H9 (cell line): ENCODE measurements around the gene PTPRK. TPM values are rescaled to one million over a fixed set of nuclear protein-coding genes. Genes with fewer than 3 reads are reported as not detected.

Source experiments
- DNase-seq: peaks from one replicate; pipeline ENCODE4 v3.0.0-alpha.2; 2017
- H2AFZ ChIP-seq: one replicate; pipeline ENCODE4 v1.6.1; 2013; ENCODE audit warnings: mild to moderate bottlenecking, low read length, control low read depth, moderate library complexity
- H2AK5ac ChIP-seq: 2 replicates; pipeline ENCODE4 v1.6.1; 2013; ENCODE audit warnings: low read length, control low read depth, mixed read lengths; ENCODE audit not compliant: insufficient read length
- H2BK120ac ChIP-seq: one replicate; pipeline ENCODE4 v1.6.1; 2013; ENCODE audit warnings: low read depth, mild to moderate bottlenecking, low read length, control low read depth, inconsistent platforms; ENCODE audit not compliant: poor library complexity, severe bottlenecking
- H2BK12ac ChIP-seq: 2 replicates; pipeline ENCODE4 v1.6.1; 2013; ENCODE audit warnings: low read length, control low read depth, mixed read lengths, low read depth; ENCODE audit not compliant: insufficient read length
- H2BK15ac ChIP-seq: 2 replicates; pipeline ENCODE4 v1.6.1; 2013; ENCODE audit warnings: low read depth, low read length, control low read depth
- H2BK20ac ChIP-seq: one replicate; pipeline ENCODE4 v1.6.1; 2013; ENCODE audit warnings: low read depth, mild to moderate bottlenecking, low read length, control low read depth, inconsistent platforms; ENCODE audit not compliant: poor library complexity, severe bottlenecking
- H2BK5ac ChIP-seq: 2 replicates; pipeline ENCODE4 v1.6.1; 2013; ENCODE audit warnings: low read length, control low read depth, mixed read lengths; ENCODE audit not compliant: insufficient read length
- H3K14ac ChIP-seq: 2 replicates; pipeline ENCODE4 v1.6.1; 2013; ENCODE audit warnings: low read length, control low read depth; ENCODE audit not compliant: insufficient read depth
- H3K18ac ChIP-seq: 2 replicates; pipeline ENCODE4 v1.6.1; 2013; ENCODE audit warnings: low read depth, mild to moderate bottlenecking, mixed read lengths, low read length, control low read depth; ENCODE audit not compliant: insufficient read length
- H3K23ac ChIP-seq: 2 replicates; pipeline ENCODE4 v1.6.1; 2013; ENCODE audit warnings: low read length, control low read depth, mixed read lengths, low read depth; ENCODE audit not compliant: insufficient read length
- H3K23me2 ChIP-seq: 2 replicates; pipeline ENCODE4 v1.6.1; 2013; ENCODE audit warnings: low read depth, mild to moderate bottlenecking, mixed read lengths, low read length, control low read depth; ENCODE audit not compliant: insufficient read length, poor library complexity, severe bottlenecking
- H3K27ac ChIP-seq: 2 replicates; pipeline ENCODE4 v1.5.1; 2013; ENCODE audit warnings: low read length, control low read depth, mixed read lengths, low read depth; ENCODE audit not compliant: insufficient read length
- H3K27me3 ChIP-seq: 2 replicates; pipeline ENCODE4 v1.6.1; 2013; ENCODE audit warnings: low read length, control low read depth, inconsistent platforms; ENCODE audit not compliant: insufficient read depth
- H3K4ac ChIP-seq: 2 replicates; pipeline ENCODE4 v1.6.1; 2013; ENCODE audit warnings: low read depth, mild to moderate bottlenecking, control low read depth, inconsistent platforms, low read length, moderate library complexity
- H3K4me1 ChIP-seq: 2 replicates; pipeline ENCODE4 v1.6.1; 2013; ENCODE audit warnings: low read length, control low read depth, inconsistent platforms; ENCODE audit not compliant: insufficient read depth
- H3K4me2 ChIP-seq: 2 replicates; pipeline ENCODE4 v1.6.1; 2013; ENCODE audit warnings: low read length, control low read depth, mixed read lengths; ENCODE audit not compliant: insufficient read length, insufficient read depth
- H3K56ac ChIP-seq: 2 replicates; pipeline ENCODE4 v1.6.1; 2013; ENCODE audit warnings: low read depth, mild to moderate bottlenecking, mixed read lengths, low read length, control low read depth; ENCODE audit not compliant: insufficient read length
- H3K79me1 ChIP-seq: 2 replicates; pipeline ENCODE4 v1.6.1; 2013; ENCODE audit warnings: low read depth, mild to moderate bottlenecking, moderate library complexity, low read length, control low read depth, inconsistent platforms; ENCODE audit not compliant: insufficient read depth, poor library complexity, severe bottlenecking
- H3K79me2 ChIP-seq: 2 replicates; pipeline ENCODE4 v1.6.1; 2013; ENCODE audit warnings: low read length, control low read depth, inconsistent platforms; ENCODE audit not compliant: insufficient read depth
- H3K9ac ChIP-seq: 2 replicates; pipeline ENCODE4 v1.6.1; 2013; ENCODE audit warnings: low read length, control low read depth, mixed read lengths; ENCODE audit not compliant: insufficient read length; ENCODE audit errors: extremely low read depth
- H3K9me3 ChIP-seq: one replicate; pipeline ENCODE4 v1.6.1; 2013; ENCODE audit warnings: low read depth, low read length, inconsistent platforms; ENCODE audit not compliant: control insufficient read depth
- H3T11ph ChIP-seq: one replicate; pipeline ENCODE4 v1.6.1; 2013; ENCODE audit warnings: mild to moderate bottlenecking, low read length, control low read depth, inconsistent platforms
- H4K20me1 ChIP-seq: one replicate; pipeline ENCODE4 v1.6.1; 2013; ENCODE audit not compliant: control insufficient read depth, insufficient read length, insufficient read depth
- H4K5ac ChIP-seq: 2 replicates; pipeline ENCODE4 v1.6.1; 2013; ENCODE audit warnings: low read depth, mild to moderate bottlenecking, mixed read lengths, low read length, control low read depth; ENCODE audit not compliant: insufficient read length
- H4K8ac ChIP-seq: replicated peaks from 2 replicates; pipeline ENCODE4 v1.6.1; 2013; ENCODE audit warnings: low read length, control low read depth, mixed read lengths, low read depth; ENCODE audit not compliant: insufficient read length
- H4K91ac ChIP-seq: 2 replicates; pipeline ENCODE4 v1.6.1; 2013; ENCODE audit warnings: low read depth, mild to moderate bottlenecking, moderate library complexity, mixed read lengths, low read length, control low read depth; ENCODE audit not compliant: insufficient read length
- H3K27ac Mint-ChIP-seq, 3 experiments: 2 replicates in 2 of 3; 3 replicates in 1 of 3; pipeline ENCODE4 v1.8.0; 2020 to 2021; ENCODE audit warnings: mixed read lengths in 3 of 3, mild to moderate bottlenecking in 1 of 3, moderate library complexity in 1 of 3
- H3K27me3 Mint-ChIP-seq: 2 replicates; pipeline ENCODE4 v1.8.0; 2021; ENCODE audit warnings: low read depth, mild to moderate bottlenecking, moderate library complexity, mixed read lengths
- H3K36me3 Mint-ChIP-seq, 3 experiments: 2 replicates in 2 of 3; 3 replicates in 1 of 3; pipeline ENCODE4 v1.8.0; 2020 to 2021; ENCODE audit warnings: low read depth in 3 of 3, mixed read lengths in 3 of 3; ENCODE audit not compliant: insufficient read depth in 1 of 3
- H3K4me1 Mint-ChIP-seq, 2 experiments: 2 replicates each; pipeline ENCODE4 v1.8.0; 2020; ENCODE audit warnings: mixed read lengths in 2 of 2
- H3K4me3 Mint-ChIP-seq, 2 experiments: 2 replicates in 1 of 2; 3 replicates in 1 of 2; pipeline ENCODE4 v1.8.0; 2020 to 2021; ENCODE audit warnings: mild to moderate bottlenecking in 2 of 2, mixed read lengths in 2 of 2, moderate library complexity in 1 of 2
- H3K9me3 Mint-ChIP-seq, 2 experiments: 2 replicates in 1 of 2; 3 replicates in 1 of 2; pipeline ENCODE4 v1.8.0; 2020; ENCODE audit warnings: mild to moderate bottlenecking in 2 of 2, mixed read lengths in 2 of 2, moderate library complexity in 1 of 2
- total RNA-seq: library from RNA; stranded (reverse); gene quantifications from 2 replicates; pipeline ENCODE4 v1.2.1, GENCODE V29; 2021
- TF ChIP-seq, protein P1 (sequence below): fragments of 200-600 bp; sonication (generic); conservative IDR thresholded peaks from 3 replicates; pipeline ENCODE4 v1.8.0; 2021; ENCODE audit warnings: antibody characterized with exemption, mild to moderate bottlenecking

The PTPRK gene
- total RNA-seq, 1 experiment from 2014 or later = 47.9 TPM

DNA sequence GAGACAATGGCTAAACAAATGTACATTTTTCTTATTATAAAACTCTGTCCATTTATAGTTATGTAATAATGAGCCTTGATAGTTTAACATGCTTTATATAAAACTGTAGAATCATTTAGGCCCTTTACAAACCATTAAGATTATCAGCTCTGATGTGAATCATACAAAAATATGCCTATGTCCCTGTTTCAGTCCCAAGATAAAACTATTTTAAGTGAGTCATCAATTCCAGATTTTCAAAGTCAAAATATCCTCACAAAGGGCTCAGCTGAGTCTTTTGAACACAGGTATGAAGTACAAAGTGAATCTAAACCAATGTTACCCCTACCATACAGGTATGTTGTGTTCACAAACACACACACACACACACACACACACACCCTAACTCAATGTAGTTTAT, 88.0 kb downstream of the PTPRK start:
- no peaks in the 10 kb centered on the region for H3K23me2 ChIP-seq
- peaks cover 19 to 40% of the 10 kb centered on the region in 2 experiments for H3K4me1 Mint-ChIP-seq
- H3K56ac ChIP-seq = no peak overlapping the region
- H2AK5ac ChIP-seq = no peak overlapping the region
- no peak overlapping the region for H4K5ac ChIP-seq
- H4K20me1 ChIP-seq = no peaks in the 10 kb centered on the region
- no peaks in the 10 kb centered on the region for H3K4me1 ChIP-seq
- no peak overlapping the region for H2BK12ac ChIP-seq
- H3K18ac ChIP-seq = no peak overlapping the region
- H3K27me3 ChIP-seq = no peaks in the 10 kb centered on the region
- H4K8ac ChIP-seq = no peak overlapping the region
- no peak overlapping the region for H4K91ac ChIP-seq
- H2BK15ac ChIP-seq = no peak overlapping the region
- no peaks in the 10 kb centered on the region for H3K9me3 Mint-ChIP-seq
- H3K36me3 Mint-ChIP-seq = no peaks in the 10 kb centered on the region; a peak in 1 of 7 replicates
- no peaks in the 10 kb centered on the region for H3K9me3 ChIP-seq
- TF ChIP-seq, protein P1, sequence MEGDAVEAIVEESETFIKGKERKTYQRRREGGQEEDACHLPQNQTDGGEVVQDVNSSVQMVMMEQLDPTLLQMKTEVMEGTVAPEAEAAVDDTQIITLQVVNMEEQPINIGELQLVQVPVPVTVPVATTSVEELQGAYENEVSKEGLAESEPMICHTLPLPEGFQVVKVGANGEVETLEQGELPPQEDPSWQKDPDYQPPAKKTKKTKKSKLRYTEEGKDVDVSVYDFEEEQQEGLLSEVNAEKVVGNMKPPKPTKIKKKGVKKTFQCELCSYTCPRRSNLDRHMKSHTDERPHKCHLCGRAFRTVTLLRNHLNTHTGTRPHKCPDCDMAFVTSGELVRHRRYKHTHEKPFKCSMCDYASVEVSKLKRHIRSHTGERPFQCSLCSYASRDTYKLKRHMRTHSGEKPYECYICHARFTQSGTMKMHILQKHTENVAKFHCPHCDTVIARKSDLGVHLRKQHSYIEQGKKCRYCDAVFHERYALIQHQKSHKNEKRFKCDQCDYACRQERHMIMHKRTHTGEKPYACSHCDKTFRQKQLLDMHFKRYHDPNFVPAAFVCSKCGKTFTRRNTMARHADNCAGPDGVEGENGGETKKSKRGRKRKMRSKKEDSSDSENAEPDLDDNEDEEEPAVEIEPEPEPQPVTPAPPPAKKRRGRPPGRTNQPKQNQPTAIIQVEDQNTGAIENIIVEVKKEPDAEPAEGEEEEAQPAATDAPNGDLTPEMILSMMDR = no peak
- no peak overlapping the region for H3K23ac ChIP-seq
- H3K79me1 ChIP-seq = no peaks in the 10 kb centered on the region
- H2BK5ac ChIP-seq = no peak overlapping the region
- no peak for DNase-seq
- no peak overlapping the region for H3K4ac ChIP-seq
- H2BK20ac ChIP-seq = no peak overlapping the region
- no peaks in the 10 kb centered on the region; the same call in 1 of the 2 replicates for H3K79me2 ChIP-seq
- H3K27ac ChIP-seq = no peak overlapping the region
- H2AFZ ChIP-seq = no peak overlapping the region
- H3K4me3 Mint-ChIP-seq = no peak overlapping the region
- no peak overlapping the region for H2BK120ac ChIP-seq
- no peak overlapping the region for H3K9ac ChIP-seq
- no peak overlapping the region for H3K14ac ChIP-seq
- no peaks in the 10 kb centered on the region for H3K27me3 Mint-ChIP-seq
- H3T11ph ChIP-seq = no peak overlapping the region
- H3K27ac Mint-ChIP-seq = no peak overlapping the region
- H3K4me2 ChIP-seq = no peak overlapping the region
